ENCODE measurements around the gene WDR5.

DNA sequence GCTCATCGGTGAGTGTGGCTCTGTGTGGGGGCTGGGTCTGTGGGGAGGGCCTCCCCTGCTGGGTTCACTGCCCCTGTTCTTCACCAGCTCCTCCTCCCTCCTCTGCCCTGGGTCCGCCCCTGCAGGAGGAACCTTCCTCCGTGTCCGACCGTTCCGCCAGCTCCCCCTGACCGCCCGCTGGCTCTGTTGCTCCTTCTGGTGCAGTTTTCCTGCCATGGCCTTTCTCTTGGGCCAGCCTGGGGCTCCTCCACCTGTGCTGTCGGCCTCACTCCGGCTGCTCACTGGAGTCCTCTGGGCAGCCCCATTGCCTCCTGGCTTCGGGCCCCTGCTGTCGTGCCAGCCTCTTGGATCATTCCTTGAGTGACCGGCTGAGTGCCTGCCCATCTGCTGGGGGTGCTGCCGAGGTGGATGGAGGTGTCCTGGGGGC, 16.2 kb downstream of the WDR5 start:
- no peak for TF ChIP-seq POLR2AphosphoS5 (IDR thresholded peaks at IDR 0.05; ENCODE audit: low read depth, low read length)
- TF ChIP-seq REST (IDR thresholded peaks at IDR 0.05; ENCODE audit: insufficient read depth in 1 of 2, low read depth in 2 of 2, low read length in 2 of 2) = no peak
- TF ChIP-seq TAF1 (IDR thresholded peaks at IDR 0.05; ENCODE audit: borderline replicate concordance, insufficient read depth, low read length) = no peak

Data from PFSK-1 (cell line).